ENCODE measurements around the gene BPIFB3. TPM values are rescaled to one million over a fixed set of nuclear protein-coding genes. Genes with fewer than 3 reads are reported as not detected.

BPIFB3 gene
- total and polyA plus RNA-seq, 2 of the 13 experiments (the other 11 are each of a cell fraction or from before 2014, with no cell fraction given), result 0.09 TPM; not detected in 1

DNA sequence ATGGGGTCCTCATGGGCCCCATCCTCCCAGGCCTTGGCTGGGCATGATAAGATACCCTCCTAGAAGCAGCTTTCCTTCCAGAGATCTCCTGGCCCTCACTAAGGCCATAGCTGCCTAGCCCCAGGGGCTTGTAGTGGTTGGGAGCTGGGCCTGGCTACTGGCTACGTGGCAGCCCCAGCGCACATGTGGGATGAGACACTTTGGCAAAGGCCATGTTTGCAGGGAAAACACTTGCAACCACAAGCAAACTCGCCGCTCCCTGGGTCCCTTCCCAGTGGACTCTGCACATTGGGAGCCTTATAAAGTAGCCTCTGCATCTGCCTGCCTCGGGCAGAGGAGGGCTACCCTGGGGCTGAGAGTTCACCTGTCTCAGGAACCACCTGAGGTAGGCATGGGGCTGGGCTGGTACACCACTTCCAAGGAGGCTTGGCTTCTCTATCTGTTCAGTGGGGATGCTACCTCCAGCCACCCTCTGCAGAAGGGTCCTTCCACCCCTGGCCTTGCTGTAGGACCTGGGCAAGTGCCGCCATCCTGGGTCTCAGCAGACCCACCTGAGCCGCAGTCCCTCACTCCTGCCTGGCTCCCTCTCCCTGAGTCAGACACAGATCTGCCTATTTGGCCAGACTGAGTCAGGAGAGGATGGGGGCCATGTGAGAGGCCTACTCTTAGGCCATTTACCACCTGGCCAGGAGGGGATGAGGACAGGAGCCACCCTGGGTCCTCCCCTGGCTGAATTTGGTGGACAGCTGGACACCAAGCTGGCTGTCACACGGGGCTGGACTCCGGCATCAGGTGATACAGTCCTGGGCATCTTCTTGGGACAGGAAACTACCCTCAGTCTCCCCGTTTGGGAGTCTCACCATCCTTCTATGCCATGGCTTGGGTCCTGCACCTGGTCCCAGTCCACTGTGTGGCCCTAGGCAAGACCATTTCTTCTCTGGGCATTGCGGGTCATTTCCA lies 46.0 kb upstream of the BPIFB3 start, which contains the start of gene BPIFB2 (continued):
- TF ChIP-seq ZNF570 (CRISPR knock-in tag; IDR thresholded peaks at IDR 0.05; ENCODE audit: borderline replicate concordance) (no peak), THYN1 (CRISPR knock-in tag; IDR thresholded peaks at IDR 0.05; ENCODE audit: borderline replicate concordance, low read depth) (no peak), JUNB (CRISPR knock-in tag; IDR thresholded peaks at IDR 0.05; ENCODE audit: borderline replicate concordance) (no peak), PTBP1 (IDR thresholded peaks at IDR 0.05; ENCODE audit: low read depth, low read length, poor library complexity, severe bottlenecking) (no peak), RELA (CRISPR knock-in tag; IDR thresholded peaks at IDR 0.05) (no peak), ZNF749 (CRISPR knock-in tag; IDR thresholded peaks at IDR 0.05; ENCODE audit: borderline replicate concordance) (no peak; the same call in none of the 2 replicates), KAT8 (CRISPR knock-in tag; IDR thresholded peaks at IDR 0.05) (peak; percentile 68), SRY (CRISPR knock-in tag; IDR thresholded peaks at IDR 0.05) (0 out of 2 replicates have a peak, but pooled peaks have one; percentile 70), ZNF354B (CRISPR knock-in tag; IDR thresholded peaks at IDR 0.05) (0 out of 2 replicates have a peak, but pooled peaks have one; percentile 38), ZNF496 (CRISPR knock-in tag; IDR thresholded peaks at IDR 0.05; ENCODE audit: insufficient replicate concordance) (no peak), NCOA5 (CRISPR knock-in tag; IDR thresholded peaks at IDR 0.05) (no peak), SAFB2 (CRISPR knock-in tag; IDR thresholded peaks at IDR 0.05; ENCODE audit: borderline replicate concordance, low read depth) (peak; percentile 73), ZNF253 (CRISPR knock-in tag; IDR thresholded peaks at IDR 0.05; ENCODE audit: borderline replicate concordance) (no peak; the same call in 1 of the 2 replicates), TCF7 (IDR thresholded peaks at IDR 0.05; ENCODE audit: low read depth) (peak; percentile 83), ZNF781 (CRISPR knock-in tag; IDR thresholded peaks at IDR 0.05; ENCODE audit: borderline replicate concordance, not compliant biosample characterization) (no peak), CREM (IDR thresholded peaks at IDR 0.05) (peak; percentile 86), CREM (CRISPR knock-in tag; IDR thresholded peaks at IDR 0.05) (peak; percentile 17; the same call in 1 of the 2 replicates), HMGA1 (CRISPR knock-in tag; conservative IDR thresholded peaks at IDR 0.05) (no peak), ZNF232 (CRISPR knock-in tag; IDR thresholded peaks at IDR 0.05; ENCODE audit: borderline replicate concordance) (peak; percentile 41), SALL1 (CRISPR knock-in tag; IDR thresholded peaks at IDR 0.05) (peak; percentile 92), CCDC6 (CRISPR knock-in tag; IDR thresholded peaks at IDR 0.05) (no peak; the same call in 1 of the 2 replicates)
- TF ChIP-seq, protein P1, sequence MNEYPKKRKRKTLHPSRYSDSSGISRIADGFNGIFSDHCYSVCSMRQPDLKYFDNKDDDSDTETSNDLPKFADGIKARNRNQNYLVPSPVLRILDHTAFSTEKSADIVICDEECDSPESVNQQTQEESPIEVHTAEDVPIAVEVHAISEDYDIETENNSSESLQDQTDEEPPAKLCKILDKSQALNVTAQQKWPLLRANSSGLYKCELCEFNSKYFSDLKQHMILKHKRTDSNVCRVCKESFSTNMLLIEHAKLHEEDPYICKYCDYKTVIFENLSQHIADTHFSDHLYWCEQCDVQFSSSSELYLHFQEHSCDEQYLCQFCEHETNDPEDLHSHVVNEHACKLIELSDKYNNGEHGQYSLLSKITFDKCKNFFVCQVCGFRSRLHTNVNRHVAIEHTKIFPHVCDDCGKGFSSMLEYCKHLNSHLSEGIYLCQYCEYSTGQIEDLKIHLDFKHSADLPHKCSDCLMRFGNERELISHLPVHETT (CRISPR knock-in tag; conservative IDR thresholded peaks at IDR 0.05), result no peak; the same call in 1 of the 2 replicates
- TF ChIP-seq, protein P2, sequence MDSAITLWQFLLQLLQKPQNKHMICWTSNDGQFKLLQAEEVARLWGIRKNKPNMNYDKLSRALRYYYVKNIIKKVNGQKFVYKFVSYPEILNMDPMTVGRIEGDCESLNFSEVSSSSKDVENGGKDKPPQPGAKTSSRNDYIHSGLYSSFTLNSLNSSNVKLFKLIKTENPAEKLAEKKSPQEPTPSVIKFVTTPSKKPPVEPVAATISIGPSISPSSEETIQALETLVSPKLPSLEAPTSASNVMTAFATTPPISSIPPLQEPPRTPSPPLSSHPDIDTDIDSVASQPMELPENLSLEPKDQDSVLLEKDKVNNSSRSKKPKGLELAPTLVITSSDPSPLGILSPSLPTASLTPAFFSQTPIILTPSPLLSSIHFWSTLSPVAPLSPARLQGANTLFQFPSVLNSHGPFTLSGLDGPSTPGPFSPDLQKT (CRISPR knock-in tag; IDR thresholded peaks at IDR 0.05; ENCODE audit: borderline replicate concordance), result 0 out of 2 replicates have a peak, but pooled peaks have one; percentile 51
- TF ChIP-seq, protein P3, sequence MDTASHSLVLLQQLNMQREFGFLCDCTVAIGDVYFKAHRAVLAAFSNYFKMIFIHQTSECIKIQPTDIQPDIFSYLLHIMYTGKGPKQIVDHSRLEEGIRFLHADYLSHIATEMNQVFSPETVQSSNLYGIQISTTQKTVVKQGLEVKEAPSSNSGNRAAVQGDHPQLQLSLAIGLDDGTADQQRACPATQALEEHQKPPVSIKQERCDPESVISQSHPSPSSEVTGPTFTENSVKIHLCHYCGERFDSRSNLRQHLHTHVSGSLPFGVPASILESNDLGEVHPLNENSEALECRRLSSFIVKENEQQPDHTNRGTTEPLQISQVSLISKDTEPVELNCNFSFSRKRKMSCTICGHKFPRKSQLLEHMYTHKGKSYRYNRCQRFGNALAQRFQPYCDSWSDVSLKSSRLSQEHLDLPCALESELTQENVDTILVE (CRISPR knock-in tag; IDR thresholded peaks at IDR 0.05), result no peak; the same call in none of the 2 replicates
- TF ChIP-seq, protein P4, sequence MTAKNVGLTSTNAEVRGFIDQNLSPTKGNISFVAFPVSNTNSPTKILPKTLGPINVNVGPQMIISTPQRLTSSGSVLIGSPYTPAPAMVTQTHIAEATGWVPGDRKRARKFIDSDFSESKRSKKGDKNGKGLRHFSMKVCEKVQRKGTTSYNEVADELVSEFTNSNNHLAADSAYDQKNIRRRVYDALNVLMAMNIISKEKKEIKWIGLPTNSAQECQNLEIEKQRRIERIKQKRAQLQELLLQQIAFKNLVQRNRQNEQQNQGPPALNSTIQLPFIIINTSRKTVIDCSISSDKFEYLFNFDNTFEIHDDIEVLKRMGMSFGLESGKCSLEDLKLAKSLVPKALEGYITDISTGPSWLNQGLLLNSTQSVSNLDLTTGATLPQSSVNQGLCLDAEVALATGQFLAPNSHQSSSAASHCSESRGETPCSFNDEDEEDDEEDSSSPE (CRISPR knock-in tag; IDR thresholded peaks at IDR 0.05), result peak; percentile 71; the same call in 1 of the 2 replicates
